ENCODE measurements around the gene GRIK3.

The GRIK3 gene

GRCh38 chr1:36885540-36886357, 148.6 kb downstream of the GRIK3 start:
- no peak for DNase-seq
- H2BK5ac ChIP-seq (ENCODE audit: low read depth, low read length, poor library complexity, severe bottlenecking), result no peak overlapping the region
- H2AFZ ChIP-seq (ENCODE audit: low read depth, low read length), result no peak overlapping the region
- H3K79me1 ChIP-seq (replicated peaks; ENCODE audit: low read length, poor library complexity, severe bottlenecking), result no peaks in the 10 kb centered on the region
- WGBS, result 51% methylated on average over 6 of the region's 7 CpGs
- H2BK120ac ChIP-seq (ENCODE audit: low read depth, low read length), result no peak overlapping the region
- no peaks in the 10 kb centered on the region for H3K27me3 ChIP-seq (ENCODE audit: control insufficient read depth in 1 of 2, insufficient read depth in 1 of 2, low read length in 2 of 2)
- H3K4me1 ChIP-seq (ENCODE audit: control insufficient read depth, insufficient read depth, low read depth, low read length), result no peaks in the 10 kb centered on the region
- H3K14ac ChIP-seq (ENCODE audit: low read length in 2 of 2), result no peak overlapping the region
- no peak overlapping the region for H3K27ac ChIP-seq (ENCODE audit: low read length, poor library complexity, severe bottlenecking)
- no peaks in the 10 kb centered on the region for H3K36me3 ChIP-seq (ENCODE audit: control insufficient read depth in 1 of 2, insufficient read depth in 2 of 2, low read depth in 1 of 2, low read length in 2 of 2)
- no peak overlapping the region for H3K18ac ChIP-seq (ENCODE audit: low read depth in 1 of 2, low read length in 2 of 2)
- no peaks in the 10 kb centered on the region for H3K9me3 ChIP-seq (ENCODE audit: control insufficient read depth, low read length)
- H2BK12ac ChIP-seq (ENCODE audit: low read length in 2 of 2), result no peak overlapping the region
- no peak overlapping the region for H3K9ac ChIP-seq (ENCODE audit: low read length)
- no peak overlapping the region for H2BK15ac ChIP-seq (ENCODE audit: low read depth, poor library complexity, severe bottlenecking)
- H3K4me3 ChIP-seq (ENCODE audit: insufficient read depth in 1 of 2, low read depth in 1 of 2, low read length in 2 of 2), result no peak overlapping the region
- no peak overlapping the region for H4K91ac ChIP-seq (ENCODE audit: low read length)
- no peak overlapping the region for H3K4me2 ChIP-seq (ENCODE audit: low read length, poor library complexity, severe bottlenecking)
- no peak overlapping the region for H3K23ac ChIP-seq (ENCODE audit: low read length in 2 of 2)
- no peak overlapping the region for H4K8ac ChIP-seq (ENCODE audit: low read length)
- no peak overlapping the region for H2AK5ac ChIP-seq (ENCODE audit: low read length, severe bottlenecking)
- H3K4ac ChIP-seq (ENCODE audit: low read depth in 1 of 2, low read length in 2 of 2), result no peak overlapping the region

- no peak overlapping the region for H4K91ac ChIP-seq (ENCODE audit: low read length)
- no peaks in the 10 kb centered on the region for H3K9me3 ChIP-seq (ENCODE audit: control insufficient read depth, low read length)
- H2BK5ac ChIP-seq (ENCODE audit: low read depth, low read length, poor library complexity, severe bottlenecking), result no peak overlapping the region
- no peak overlapping the region for H3K4me3 ChIP-seq (ENCODE audit: insufficient read depth in 1 of 2, low read depth in 1 of 2, low read length in 2 of 2)
- H2AK5ac ChIP-seq (ENCODE audit: low read length, severe bottlenecking), result no peak overlapping the region
- no peak overlapping the region for H2AFZ ChIP-seq (ENCODE audit: low read depth, low read length)
- H3K27ac ChIP-seq (ENCODE audit: low read length, poor library complexity, severe bottlenecking), result no peak overlapping the region
- no peaks in the 10 kb centered on the region for H3K4me1 ChIP-seq (ENCODE audit: control insufficient read depth, insufficient read depth, low read depth, low read length)
- no peak overlapping the region for H3K23ac ChIP-seq (ENCODE audit: low read length in 2 of 2)
- no peak overlapping the region for H3K4me2 ChIP-seq (ENCODE audit: low read length, poor library complexity, severe bottlenecking)
- no peak overlapping the region for H3K4ac ChIP-seq (ENCODE audit: low read depth in 1 of 2, low read length in 2 of 2)
- H3K14ac ChIP-seq (ENCODE audit: low read length in 2 of 2), result no peak overlapping the region
- no peak overlapping the region for H3K18ac ChIP-seq (ENCODE audit: low read depth in 1 of 2, low read length in 2 of 2)
- H3K79me1 ChIP-seq (replicated peaks; ENCODE audit: low read length, poor library complexity, severe bottlenecking), result no peaks in the 10 kb centered on the region
- no peak overlapping the region for H3K9ac ChIP-seq (ENCODE audit: low read length)
- H2BK15ac ChIP-seq (ENCODE audit: low read depth, poor library complexity, severe bottlenecking), result no peak overlapping the region
- H4K8ac ChIP-seq (ENCODE audit: low read length), result no peak overlapping the region
- WGBS, result 74% methylated on average over 4 of the region's 4 CpGs
- no peaks in the 10 kb centered on the region for H3K36me3 ChIP-seq (ENCODE audit: control insufficient read depth in 1 of 2, insufficient read depth in 2 of 2, low read depth in 1 of 2, low read length in 2 of 2)
- no peak overlapping the region for H2BK120ac ChIP-seq (ENCODE audit: low read depth, low read length)
- H2BK12ac ChIP-seq (ENCODE audit: low read length in 2 of 2), result no peak overlapping the region
- H3K27me3 ChIP-seq (ENCODE audit: control insufficient read depth in 1 of 2, insufficient read depth in 1 of 2, low read length in 2 of 2), result no peaks in the 10 kb centered on the region
- DNase-seq, result no peak
Observed at GRCh38 chr1:36884801-36885200, 149.5 kb downstream of the GRIK3 start.

GRCh38 chr1:36884029-36884701, 150.2 kb downstream of the GRIK3 start:
- DNase-seq, result no peak

GRCh38 chr1:36883315-36883949, 150.9 kb downstream of the GRIK3 start:
- Histone ChIP-seq H2AFZ (ENCODE audit: low read depth, low read length) (no peak overlapping the region), H3K4me2 (ENCODE audit: low read length, poor library complexity, severe bottlenecking) (no peak overlapping the region), H4K8ac (ENCODE audit: low read length) (no peak overlapping the region), H3K4me1 (ENCODE audit: control insufficient read depth, insufficient read depth, low read depth, low read length) (no peaks in the 10 kb centered on the region), H3K9ac (ENCODE audit: low read length) (no peak overlapping the region), H3K36me3 (ENCODE audit: control insufficient read depth in 1 of 2, insufficient read depth in 2 of 2, low read depth in 1 of 2, low read length in 2 of 2) (no peaks in the 10 kb centered on the region), H4K91ac (ENCODE audit: low read length) (no peak overlapping the region), H3K27me3 (ENCODE audit: control insufficient read depth in 1 of 2, insufficient read depth in 1 of 2, low read length in 2 of 2) (no peaks in the 10 kb centered on the region), H2BK120ac (ENCODE audit: low read depth, low read length) (no peak overlapping the region), H2BK15ac (ENCODE audit: low read depth, poor library complexity, severe bottlenecking) (no peak overlapping the region), H3K4ac (ENCODE audit: low read depth in 1 of 2, low read length in 2 of 2) (no peak overlapping the region), H3K23ac (ENCODE audit: low read length in 2 of 2) (no peak overlapping the region), H3K4me3 (ENCODE audit: insufficient read depth in 1 of 2, low read depth in 1 of 2, low read length in 2 of 2) (no peak overlapping the region), H3K9me3 (ENCODE audit: control insufficient read depth, low read length) (no peaks in the 10 kb centered on the region), H2BK12ac (ENCODE audit: low read length in 2 of 2) (no peak overlapping the region), H3K27ac (ENCODE audit: low read length, poor library complexity, severe bottlenecking) (no peak overlapping the region), H3K79me1 (replicated peaks; ENCODE audit: low read length, poor library complexity, severe bottlenecking) (no peaks in the 10 kb centered on the region), H3K18ac (ENCODE audit: low read depth in 1 of 2, low read length in 2 of 2) (no peak overlapping the region), H3K14ac (ENCODE audit: low read length in 2 of 2) (no peak overlapping the region), H2AK5ac (ENCODE audit: low read length, severe bottlenecking) (no peak overlapping the region), H2BK5ac (ENCODE audit: low read depth, low read length, poor library complexity, severe bottlenecking) (no peak overlapping the region)
- WGBS, result 86% methylated on average over 3 of the region's 3 CpGs
- DNase-seq, result no peak

More at GRCh38 chr1:36884029-36884701, 150.2 kb downstream of the GRIK3 start:
- Histone ChIP-seq H3K27ac (ENCODE audit: low read length, poor library complexity, severe bottlenecking) (no peak overlapping the region), H3K23ac (ENCODE audit: low read length in 2 of 2) (no peak overlapping the region), H3K18ac (ENCODE audit: low read depth in 1 of 2, low read length in 2 of 2) (no peak overlapping the region), H3K79me1 (replicated peaks; ENCODE audit: low read length, poor library complexity, severe bottlenecking) (no peaks in the 10 kb centered on the region), H3K4me3 (ENCODE audit: insufficient read depth in 1 of 2, low read depth in 1 of 2, low read length in 2 of 2) (no peak overlapping the region), H3K14ac (ENCODE audit: low read length in 2 of 2) (no peak overlapping the region), H2AK5ac (ENCODE audit: low read length, severe bottlenecking) (no peak overlapping the region), H4K91ac (ENCODE audit: low read length) (no peak overlapping the region), H3K9ac (ENCODE audit: low read length) (no peak overlapping the region), H2BK12ac (ENCODE audit: low read length in 2 of 2) (no peak overlapping the region), H4K8ac (ENCODE audit: low read length) (no peak overlapping the region), H3K27me3 (ENCODE audit: control insufficient read depth in 1 of 2, insufficient read depth in 1 of 2, low read length in 2 of 2) (no peaks in the 10 kb centered on the region), H2BK120ac (ENCODE audit: low read depth, low read length) (no peak overlapping the region), H3K9me3 (ENCODE audit: control insufficient read depth, low read length) (no peaks in the 10 kb centered on the region), H2BK5ac (ENCODE audit: low read depth, low read length, poor library complexity, severe bottlenecking) (no peak overlapping the region), H3K4ac (ENCODE audit: low read depth in 1 of 2, low read length in 2 of 2) (no peak overlapping the region), H3K4me2 (ENCODE audit: low read length, poor library complexity, severe bottlenecking) (no peak overlapping the region), H3K36me3 (ENCODE audit: control insufficient read depth in 1 of 2, insufficient read depth in 2 of 2, low read depth in 1 of 2, low read length in 2 of 2) (no peaks in the 10 kb centered on the region), H3K4me1 (ENCODE audit: control insufficient read depth, insufficient read depth, low read depth, low read length) (no peaks in the 10 kb centered on the region), H2BK15ac (ENCODE audit: low read depth, poor library complexity, severe bottlenecking) (no peak overlapping the region), H2AFZ (ENCODE audit: low read depth, low read length) (no peak overlapping the region)
- 60% methylated on average over 8 of the region's 8 CpGs for WGBS

Measured in mesenchymal stem cell (in vitro differentiated cells and primary cell).